Measurements from ENCODE around the gene CALR.
A peak's percentile ranks its signal among the peaks of the same experiment; 100 is the strongest.

The CALR gene

GRCh38 chr19:12965017-12965811 is 26.8 kb downstream of the CALR start:
- no peak for TF ChIP-seq EZH2 (IDR thresholded peaks at IDR 0.05; ENCODE audit: borderline replicate concordance, low read length)
- peak; percentile 84 for TF ChIP-seq CTCF (IDR thresholded peaks at IDR 0.05; ENCODE audit: low read length)
- H3F3A ChIP-seq (ENCODE audit: insufficient read depth, low read length), result no peaks in the 10 kb centered on the region
- H3K27ac ChIP-seq (ENCODE audit: low read depth, low read length, poor library complexity, severe bottlenecking), result no peak overlapping the region

GRCh38 chr19:12965812-12966135 is 27.4 kb downstream of the CALR start:
- Histone ChIP-seq H3K9me3 (ENCODE audit: low read length) (no peaks in the 10 kb centered on the region), H3K9ac (ENCODE audit: low read length) (no peak overlapping the region; the same call in 1 of the 2 replicates), H3K4me2 (ENCODE audit: low read length) (peak overlapping the region; percentile 85; the same call in 1 of the 2 replicates), H3K4me1 (ENCODE audit: insufficient read depth, low read length, severe bottlenecking) (no peaks in the 10 kb centered on the region), H3K36me3 (ENCODE audit: insufficient read depth, low read length) (no peaks in the 10 kb centered on the region), H3K9me2 (ENCODE audit: low read depth, low read length) (no peaks in the 10 kb centered on the region), H3K27me3 (ENCODE audit: insufficient read depth, low read length) (no peaks in the 10 kb centered on the region), H3K27ac (ENCODE audit: low read depth, low read length, poor library complexity, severe bottlenecking) (no peak overlapping the region), H3F3A (ENCODE audit: insufficient read depth, low read length) (no peaks in the 10 kb centered on the region), H4K20me1 (ENCODE audit: insufficient read depth, low read length) (no peaks in the 10 kb centered on the region), H3K4me3 (ENCODE audit: low read depth, low read length, poor library complexity, severe bottlenecking) (peak overlapping the region; percentile 57), H2AFZ (ENCODE audit: low read length) (no peak overlapping the region), H3K79me2 (ENCODE audit: insufficient read depth, low read length) (no peaks in the 10 kb centered on the region)
- TF ChIP-seq CTCF (IDR thresholded peaks at IDR 0.05; ENCODE audit: low read length), result no peak
- no peak for TF ChIP-seq EZH2 (IDR thresholded peaks at IDR 0.05; ENCODE audit: borderline replicate concordance, low read length)

More at GRCh38 chr19:12965017-12965811, 26.8 kb downstream of the CALR start:
- peak overlapping the region; percentile 71 for H3K9ac ChIP-seq (ENCODE audit: low read length)
- H3K79me2 ChIP-seq (ENCODE audit: insufficient read depth, low read length), result no peaks in the 10 kb centered on the region
- H3K4me2 ChIP-seq (ENCODE audit: low read length), result peak overlapping the region; percentile 85
- no peaks in the 10 kb centered on the region for H3K36me3 ChIP-seq (ENCODE audit: insufficient read depth, low read length)
- no peaks in the 10 kb centered on the region for H4K20me1 ChIP-seq (ENCODE audit: insufficient read depth, low read length)
- H3K9me3 ChIP-seq (ENCODE audit: low read length), result no peaks in the 10 kb centered on the region
- H3K9me2 ChIP-seq (ENCODE audit: low read depth, low read length), result no peaks in the 10 kb centered on the region
- 0 out of 2 replicates have a peak, but pooled peaks cover 2% of the 10 kb centered on the region for H3K27me3 ChIP-seq (ENCODE audit: insufficient read depth, low read length)
- H3K4me1 ChIP-seq (ENCODE audit: insufficient read depth, low read length, severe bottlenecking), result no peaks in the 10 kb centered on the region
- H2AFZ ChIP-seq (ENCODE audit: low read length), result peak overlapping the region; percentile 67
- H3K4me3 ChIP-seq (ENCODE audit: low read depth, low read length, poor library complexity, severe bottlenecking), result peak overlapping the region; percentile 57

- Histone ChIP-seq H3K9ac (ENCODE audit: low read length) (no peak overlapping the region), H3F3A (ENCODE audit: insufficient read depth, low read length) (no peaks in the 10 kb centered on the region), H4K20me1 (ENCODE audit: insufficient read depth, low read length) (no peaks in the 10 kb centered on the region), H3K27ac (ENCODE audit: low read depth, low read length, poor library complexity, severe bottlenecking) (no peak overlapping the region), H3K9me2 (ENCODE audit: low read depth, low read length) (no peaks in the 10 kb centered on the region), H3K27me3 (ENCODE audit: insufficient read depth, low read length) (no peaks in the 10 kb centered on the region), H3K36me3 (ENCODE audit: insufficient read depth, low read length) (no peaks in the 10 kb centered on the region), H3K79me2 (ENCODE audit: insufficient read depth, low read length) (no peaks in the 10 kb centered on the region), H3K4me2 (ENCODE audit: low read length) (no peak overlapping the region), H2AFZ (ENCODE audit: low read length) (no peak overlapping the region), H3K4me1 (ENCODE audit: insufficient read depth, low read length, severe bottlenecking) (no peaks in the 10 kb centered on the region), H3K4me3 (ENCODE audit: low read depth, low read length, poor library complexity, severe bottlenecking) (no peak overlapping the region), H3K9me3 (ENCODE audit: low read length) (no peaks in the 10 kb centered on the region)
- TF ChIP-seq EZH2 (IDR thresholded peaks at IDR 0.05; ENCODE audit: borderline replicate concordance, low read length), result no peak
Measured at GRCh38 chr19:12967907-12968306, 29.5 kb downstream of the CALR start.
